Measurements from ENCODE around the gene BAZ2B. TPM values are rescaled to one million over a fixed set of nuclear protein-coding genes. Genes with fewer than 3 reads are reported as not detected.
"Not testable (repeated sequence)": the region's sequence is repeated elsewhere in the genome, so short reads cannot be mapped to it uniquely, and the experiment has no call there.

BAZ2B gene
- total and polyA plus RNA-seq, 7 experiments from 2014 or later = 9.9 to 57.4 (median 15.3) TPM

DNA sequence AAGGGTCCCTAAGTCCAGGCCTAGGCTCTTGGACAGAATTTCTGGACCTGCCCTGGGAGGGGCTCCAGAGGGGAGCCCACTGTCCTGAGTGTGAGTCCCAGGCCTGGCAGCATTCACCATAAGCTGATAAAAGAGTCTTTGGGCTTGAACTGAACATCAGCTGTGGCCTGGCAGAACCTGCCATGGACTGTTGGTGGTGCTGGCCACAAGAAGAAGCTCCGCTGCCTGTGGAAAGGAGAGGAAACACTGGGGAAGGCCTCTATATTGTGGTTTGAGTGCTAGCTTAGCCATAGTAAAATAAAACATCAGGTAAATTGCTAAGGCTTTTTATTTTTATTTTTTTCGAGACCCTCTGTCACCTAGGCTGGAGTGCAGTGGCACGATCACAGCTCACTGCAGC lies 20.9 kb upstream of the BAZ2B start:
- Histone ChIP-seq H3K27ac (ENCODE audit: low read depth, low read length) (no peak overlapping the region), H3K36me3 (ENCODE audit: control insufficient read depth in 2 of 3, insufficient read depth in 3 of 3, low read length in 3 of 3) (no peaks in the 10 kb centered on the region), H3K4me3 (ENCODE audit: low read length) (no peak overlapping the region), H3K9me3 (ENCODE audit: control insufficient read depth in 2 of 3, low read length in 3 of 3) (no peaks in the 10 kb centered on the region), H3K27me3 (ENCODE audit: control insufficient read depth in 2 of 2, insufficient read depth in 2 of 2, low read length in 2 of 2) (no peaks in the 10 kb centered on the region), H3K4me1 (ENCODE audit: control insufficient read depth in 2 of 2, insufficient read depth in 2 of 2, low read length in 2 of 2) (no peaks in the 10 kb centered on the region)
- H3K36me3 Mint-ChIP-seq = peaks cover 0 to 37% (median 25%) of the 10 kb centered on the region in 5 donors
- DNase-seq (no peak), ATAC-seq (no peak)
- no peaks in the 10 kb centered on the region for H3K27me3 Mint-ChIP-seq
- H3K4me3 Mint-ChIP-seq = no peak overlapping the region
- CTCF ChIA-PET = no interaction called here
- POLR2A ChIA-PET = no interaction called here
- intact Hi-C loops (cut with micrococcal nuclease) = no loop called here
- H3K9me3 Mint-ChIP-seq = peaks cover 0 to 32% (median 3%) of the 10 kb centered on the region in 11 donors
- H3K27ac Mint-ChIP-seq = no peak overlapping the region
- peaks cover 0 to 4% (median 0%) of the 10 kb centered on the region in 7 donors for H3K4me1 Mint-ChIP-seq

DNA sequence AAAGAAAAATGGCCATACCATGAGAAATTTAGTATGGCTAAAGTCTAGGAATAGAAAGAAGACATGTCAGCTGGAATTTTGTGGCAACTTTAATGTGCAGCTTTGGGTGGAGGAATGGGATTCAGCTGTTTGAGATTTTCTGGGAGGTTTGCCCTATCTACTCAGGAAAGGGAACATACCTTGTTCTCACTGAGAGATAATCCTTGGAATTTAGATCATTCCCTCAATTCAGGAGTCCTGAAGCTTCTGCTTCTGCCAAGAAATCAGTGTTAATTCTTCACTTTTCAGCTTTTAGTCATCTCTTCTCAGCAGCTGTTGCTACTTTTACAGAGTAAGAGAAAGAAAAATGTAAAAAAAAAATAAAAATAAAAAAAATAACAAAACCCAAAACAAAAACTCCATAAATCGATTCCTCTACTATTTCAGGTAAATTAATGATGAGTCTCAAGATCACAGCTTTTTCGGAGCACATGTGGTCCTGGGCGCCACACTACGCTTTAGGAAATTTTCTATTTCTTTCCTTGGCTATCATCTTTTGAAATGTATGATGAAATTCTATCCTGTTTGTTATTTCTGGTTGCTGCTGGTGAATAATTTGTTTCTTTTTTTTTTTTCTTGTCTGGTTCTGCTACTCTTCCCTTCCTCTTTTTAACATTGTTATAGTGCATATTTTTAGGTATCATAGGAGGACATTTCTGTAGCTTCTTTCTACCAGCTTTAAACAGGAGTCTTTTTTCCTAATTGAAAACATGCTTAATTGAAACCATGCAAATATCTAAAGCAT lies 18.9 kb upstream of the BAZ2B start:
- no peak overlapping the region for H3K4me3 ChIP-seq (ENCODE audit: low read length)
- no peaks in the 10 kb centered on the region for H3K4me1 ChIP-seq (ENCODE audit: control insufficient read depth in 2 of 2, insufficient read depth in 2 of 2, low read length in 2 of 2)
- no peaks in the 10 kb centered on the region for H3K9me3 ChIP-seq (ENCODE audit: control insufficient read depth in 2 of 3, low read length in 3 of 3)
- no peak for ATAC-seq
- Mint-ChIP-seq H3K9me3 (peaks cover 0 to 18% (median 3%) of the 10 kb centered on the region in 11 donors), H3K36me3 (peaks cover 0 to 31% (median 24%) of the 10 kb centered on the region in 5 donors), H3K27me3 (no peaks in the 10 kb centered on the region), H3K4me1 (peaks cover 0 to 4% (median 0%) of the 10 kb centered on the region in 7 donors), H3K27ac (no peak overlapping the region), H3K4me3 (no peak overlapping the region)
- no peak overlapping the region for H3K27ac ChIP-seq (ENCODE audit: low read depth, low read length)
- POLR2A ChIA-PET = no interaction called here
- CTCF ChIA-PET = no interaction called here
- intact Hi-C loops (cut with micrococcal nuclease) = no loop called here
- H3K36me3 ChIP-seq (ENCODE audit: control insufficient read depth in 2 of 3, insufficient read depth in 3 of 3, low read length in 3 of 3) = no peaks in the 10 kb centered on the region
- DNase-seq = no peak
- no peaks in the 10 kb centered on the region for H3K27me3 ChIP-seq (ENCODE audit: control insufficient read depth in 2 of 2, insufficient read depth in 2 of 2, low read length in 2 of 2)

- Histone ChIP-seq H3K9me3 (ENCODE audit: control insufficient read depth in 2 of 3, low read length in 3 of 3) (no peaks in the 10 kb centered on the region), H3K27ac (ENCODE audit: low read depth, low read length) (no peak overlapping the region), H3K27me3 (ENCODE audit: control insufficient read depth in 2 of 2, insufficient read depth in 2 of 2, low read length in 2 of 2) (no peaks in the 10 kb centered on the region), H3K4me3 (ENCODE audit: low read length) (no peak overlapping the region), H3K36me3 (ENCODE audit: control insufficient read depth in 2 of 3, insufficient read depth in 3 of 3, low read length in 3 of 3) (no peaks in the 10 kb centered on the region), H3K4me1 (ENCODE audit: control insufficient read depth in 2 of 2, insufficient read depth in 2 of 2, low read length in 2 of 2) (no peaks in the 10 kb centered on the region)
- H3K27me3 Mint-ChIP-seq = no peaks in the 10 kb centered on the region
- peaks cover 0 to 10% (median 0%) of the 10 kb centered on the region in 11 donors for H3K9me3 Mint-ChIP-seq
- ChIA-PET POLR2A (no interaction called here), CTCF (no interaction called here)
- H3K4me1 Mint-ChIP-seq = no peaks in the 10 kb centered on the region
- DNase-seq (no peak), ATAC-seq (no peak)
- no peak overlapping the region for H3K4me3 Mint-ChIP-seq
- no peak overlapping the region for H3K27ac Mint-ChIP-seq
- intact Hi-C loops (cut with micrococcal nuclease) = no loop called here
- peaks cover 0 to 22% (median 14%) of the 10 kb centered on the region in 5 donors for H3K36me3 Mint-ChIP-seq
Observed at GRCh38 chr2:159633219-159633618, 16.9 kb upstream of the BAZ2B start.

GRCh38 chr2:159625628-159626027 lies 9.3 kb upstream of the BAZ2B start:
- CTCF ChIA-PET = interaction anchor here (0.7 kb wide), 1 partner anchor 88 kb away, joined by 4 read pairs; no protein-coding TSS in a partner anchor
- H3K36me3 Mint-ChIP-seq = peaks cover 0 to 27% (median 20%) of the 10 kb centered on the region in 5 donors
- H3K27ac Mint-ChIP-seq; intact Hi-C loops (cut with micrococcal nuclease); H3K4me3 Mint-ChIP-seq; H3K27ac ChIP-seq (ENCODE audit: low read depth, low read length); H3K4me1 Mint-ChIP-seq; H3K4me3 ChIP-seq (ENCODE audit: low read length); ATAC-seq; H3K9me3 Mint-ChIP-seq; H3K27me3 ChIP-seq (ENCODE audit: control insufficient read depth in 2 of 2, insufficient read depth in 2 of 2, low read length in 2 of 2); H3K9me3 ChIP-seq (ENCODE audit: control insufficient read depth in 2 of 3, low read length in 3 of 3); H3K4me1 ChIP-seq (ENCODE audit: control insufficient read depth in 2 of 2, insufficient read depth in 2 of 2, low read length in 2 of 2); POLR2A ChIA-PET; H3K36me3 ChIP-seq (ENCODE audit: control insufficient read depth in 2 of 3, insufficient read depth in 3 of 3, low read length in 3 of 3); DNase-seq; H3K27me3 Mint-ChIP-seq: not testable (repeated sequence)

DNA sequence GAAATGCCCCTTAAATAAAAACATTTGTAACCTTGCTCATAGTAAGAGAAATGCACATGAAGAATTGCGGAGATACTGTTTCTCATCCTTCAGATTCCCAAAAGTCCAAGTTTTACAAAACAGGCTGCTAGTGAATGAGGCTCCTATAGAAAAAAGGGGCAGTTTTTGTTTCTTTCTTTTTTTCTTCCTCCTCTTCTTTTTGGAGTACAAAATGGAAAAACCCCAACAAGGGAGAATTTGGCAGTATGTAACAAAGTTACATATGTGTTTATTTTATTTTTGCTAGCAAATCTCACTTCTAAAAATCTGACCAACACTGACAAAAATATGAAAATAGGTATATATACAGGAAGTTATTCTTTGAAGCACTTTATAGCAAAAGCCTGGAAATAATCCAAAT lies 7.1 kb upstream of the BAZ2B start:
- H3K4me3 ChIP-seq (ENCODE audit: low read length) = no peak overlapping the region
- intact Hi-C loops (cut with micrococcal nuclease) = no loop called here
- no peak for ATAC-seq

GRCh38 chr2:159622966-159623365 lies 6.6 kb upstream of the BAZ2B start:
- no peak for ATAC-seq
- intact Hi-C loops (cut with micrococcal nuclease) = no loop called here
- no peaks in the 10 kb centered on the region for H3K9me3 ChIP-seq (ENCODE audit: control insufficient read depth in 2 of 3, low read length in 3 of 3)
- H3K36me3 Mint-ChIP-seq = peaks cover 0 to 18% (median 15%) of the 10 kb centered on the region in 5 donors
- H3K27ac ChIP-seq (ENCODE audit: low read depth, low read length) = no peak overlapping the region
- H3K4me1 ChIP-seq (ENCODE audit: control insufficient read depth in 2 of 2, insufficient read depth in 2 of 2, low read length in 2 of 2) = no peaks in the 10 kb centered on the region
- CTCF ChIA-PET = no interaction called here
- DNase-seq = no peak
- H3K9me3 Mint-ChIP-seq = peaks cover 0 to 5% (median 0%) of the 10 kb centered on the region in 11 donors
- peaks cover 0 to 3% (median 0%) of the 10 kb centered on the region in 7 donors for H3K4me1 Mint-ChIP-seq
- no peaks in the 10 kb centered on the region for H3K36me3 ChIP-seq (ENCODE audit: control insufficient read depth in 2 of 3, insufficient read depth in 3 of 3, low read length in 3 of 3)
- H3K4me3 Mint-ChIP-seq = no peak overlapping the region
- POLR2A ChIA-PET = no interaction called here
- H3K27ac Mint-ChIP-seq = no peak overlapping the region
- no peak overlapping the region for H3K4me3 ChIP-seq (ENCODE audit: low read length)
- peaks cover 0 to 4% (median 0%) of the 10 kb centered on the region in 5 donors for H3K27me3 Mint-ChIP-seq
- no peaks in the 10 kb centered on the region for H3K27me3 ChIP-seq (ENCODE audit: control insufficient read depth in 2 of 2, insufficient read depth in 2 of 2, low read length in 2 of 2)

More for the DNA sequence above, 7.1 kb upstream of the BAZ2B start:
- no peaks in the 10 kb centered on the region for H3K9me3 ChIP-seq (ENCODE audit: control insufficient read depth in 2 of 3, low read length in 3 of 3)
- H3K36me3 Mint-ChIP-seq = peaks cover 0 to 20% (median 15%) of the 10 kb centered on the region in 5 donors
- peaks cover 0 to 2% (median 0%) of the 10 kb centered on the region in 5 donors for H3K27me3 Mint-ChIP-seq
- H3K27me3 ChIP-seq (ENCODE audit: control insufficient read depth in 2 of 2, insufficient read depth in 2 of 2, low read length in 2 of 2) = no peaks in the 10 kb centered on the region
- no peak overlapping the region for H3K27ac Mint-ChIP-seq
- POLR2A ChIA-PET = no interaction called here
- peaks cover 0 to 6% (median 0%) of the 10 kb centered on the region in 11 donors for H3K9me3 Mint-ChIP-seq
- H3K4me1 ChIP-seq (ENCODE audit: control insufficient read depth in 2 of 2, insufficient read depth in 2 of 2, low read length in 2 of 2) = no peaks in the 10 kb centered on the region
- H3K27ac ChIP-seq (ENCODE audit: low read depth, low read length) = no peak overlapping the region
- H3K36me3 ChIP-seq (ENCODE audit: control insufficient read depth in 2 of 3, insufficient read depth in 3 of 3, low read length in 3 of 3) = no peaks in the 10 kb centered on the region
- no peak for DNase-seq
- peaks cover 0 to 3% (median 0%) of the 10 kb centered on the region in 7 donors for H3K4me1 Mint-ChIP-seq
- no peak overlapping the region for H3K4me3 Mint-ChIP-seq
- CTCF ChIA-PET = no interaction called here

DNA sequence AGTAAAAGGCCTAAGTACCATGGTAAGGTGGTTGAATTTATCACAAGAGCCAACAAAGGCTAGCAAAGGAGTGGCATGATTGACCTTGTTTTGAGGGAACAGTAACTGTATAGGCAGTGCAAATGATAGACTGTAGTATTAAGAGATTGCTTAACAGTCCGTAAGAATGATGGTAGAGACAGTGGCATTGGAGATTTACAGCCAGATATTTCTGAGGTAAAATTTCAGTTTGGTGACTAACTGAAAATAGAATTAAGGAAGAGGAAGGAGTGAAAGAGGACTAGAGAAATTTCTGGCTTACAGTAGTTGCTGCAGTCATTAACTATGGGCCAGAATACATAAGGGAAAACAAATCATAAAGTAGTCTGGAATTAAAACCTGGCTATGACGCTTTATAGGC lies 4.4 kb upstream of the BAZ2B start:
- CTCF ChIA-PET = no interaction called here

More for the DNA sequence above, 4.4 kb upstream of the BAZ2B start:
- DNase-seq (no peak), ATAC-seq (peak; percentile 4)
- no peaks in the 10 kb centered on the region for H3K9me3 ChIP-seq (ENCODE audit: control insufficient read depth in 2 of 3, low read length in 3 of 3)
- H3K36me3 ChIP-seq (ENCODE audit: control insufficient read depth in 2 of 3, insufficient read depth in 3 of 3, low read length in 3 of 3) = no peaks in the 10 kb centered on the region
- H3K27ac ChIP-seq (ENCODE audit: low read depth, low read length) = no peak overlapping the region
- Mint-ChIP-seq H3K36me3 (peaks cover 0 to 10% (median 2%) of the 10 kb centered on the region in 5 donors), H3K4me3 (no peak overlapping the region), H3K27ac (no peak overlapping the region), H3K4me1 (peaks cover 5 to 10% (median 6%) of the 10 kb centered on the region in 7 donors), H3K27me3 (peaks cover 5 to 22% (median 19%) of the 10 kb centered on the region in 5 donors), H3K9me3 (peaks cover 0 to 2% (median 0%) of the 10 kb centered on the region in 11 donors)
- POLR2A ChIA-PET = no interaction called here
- peaks cover 4 to 5% of the 10 kb centered on the region in 2 donors for H3K4me1 ChIP-seq (ENCODE audit: control insufficient read depth in 2 of 2, insufficient read depth in 2 of 2, low read length in 2 of 2)
- H3K4me3 ChIP-seq (ENCODE audit: low read length) = no peak overlapping the region
- intact Hi-C loops (cut with micrococcal nuclease) = no loop called here
- peaks cover 3% of the 10 kb centered on the region in 2 donors for H3K27me3 ChIP-seq (ENCODE audit: control insufficient read depth in 2 of 2, insufficient read depth in 2 of 2, low read length in 2 of 2)

All from naive thymus-derived CD4-positive, alpha-beta T cell (primary cell).